RWPE1 (cell line): ENCODE measurements around the gene PML.
"Not testable (repeated sequence)": the region's sequence is repeated elsewhere in the genome, so short reads cannot be mapped to it uniquely, and the experiment has no call there.

Source experiments
- CTCF ChIA-PET: fragments of 350-600 bp; sonication (Branson Sonifier 250); formaldehyde crosslinking; extraction: SDS; loops from one replicate; lab custom pipeline; 2021; lab: Yijun Ruan, JAX
- POLR2A ChIA-PET: fragments of 400-600 bp; formaldehyde crosslinking; extraction: SDS; loops from one replicate; lab custom pipeline; 2020; ENCODE audit warnings: antibody characterized with exemption; ENCODE audit not compliant: low non-redundant PET; lab: Yijun Ruan, JAX
- DNase-seq: peaks from one replicate; pipeline ENCODE4 v3.0.0; 2012; ENCODE audit warnings: low spot score
- H3K27ac ChIP-seq: fragments of 450-650 bp; 2 replicates; pipeline ENCODE4 v1.5.1; 2017
- CTCF ChIP-seq: fragments of 450-650 bp; conservative IDR thresholded peaks from 2 replicates; pipeline ENCODE4 v1.5.1; 2017; ENCODE audit warnings: low read depth, mild to moderate bottlenecking

PML gene

DNA sequence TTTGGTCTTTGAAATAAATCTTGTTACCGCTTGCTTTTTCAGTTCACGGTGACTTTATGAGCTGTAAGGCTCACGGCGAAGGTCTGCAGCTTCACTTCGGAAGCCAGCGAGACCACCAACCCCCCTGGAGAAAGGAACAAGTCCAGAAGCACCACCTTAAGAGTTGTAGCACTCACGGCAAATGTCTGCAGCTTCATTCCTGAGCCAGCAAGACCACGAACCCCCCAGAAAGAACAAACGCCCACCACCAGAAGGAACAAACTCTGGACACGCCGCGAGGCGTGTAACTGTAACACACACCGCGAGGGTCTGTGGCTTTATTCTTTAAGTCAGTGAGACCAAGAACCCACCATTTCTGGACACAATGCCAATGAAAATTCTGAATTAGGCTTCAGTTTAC, 59.0 kb downstream of the PML start:
- H3K27ac ChIP-seq: peak overlapping the region; percentile 68
- TF ChIP-seq CTCF: no peak
- ChIA-PET POLR2A (no interaction called here), CTCF (interaction anchor here (0.5 to 2.6 kb wide), 8 partner anchors 9 to 270 kb away, joined by 3 to 8 read pairs (median 4); no protein-coding TSS in a partner anchor)
- DNase-seq: no peak

- DNase-seq: peak; percentile 87
- ChIA-PET POLR2A (no interaction called here), CTCF (interaction anchor here (0.5 to 2.6 kb wide), 12 partner anchors 10 to 899 kb away, joined by 3 to 8 read pairs (median 4); no protein-coding TSS in a partner anchor)
- peak; percentile 89 for TF ChIP-seq CTCF
- peak overlapping the region; percentile 68 for H3K27ac ChIP-seq
These were observed 59.5 kb downstream of the PML start for GRCh38 chr15:74053941-74054529.

- ChIA-PET POLR2A (no interaction called here), CTCF (interaction anchor here (0.9 kb wide), 1 partner anchor 265 kb away, joined by 4 read pairs; no protein-coding TSS in a partner anchor)
- no peak overlapping the region for H3K27ac ChIP-seq
- no peak for TF ChIP-seq CTCF
- DNase-seq: no peak
These were observed 61.3 kb downstream of the PML start for GRCh38 chr15:74055804-74056203.

- CTCF ChIA-PET: interaction anchor here (0.6 to 0.9 kb wide), 3 partner anchors 160 to 264 kb away, joined by 3 to 4 read pairs (median 4); no protein-coding TSS in a partner anchor
- POLR2A ChIA-PET, DNase-seq, H3K27ac ChIP-seq: not testable (repeated sequence)
These were observed 61.8 kb downstream of the PML start for GRCh38 chr15:74056330-74056729.

- H3K27ac ChIP-seq, DNase-seq, CTCF ChIA-PET, POLR2A ChIA-PET: not testable (repeated sequence)
These were observed 64.7 kb downstream of the PML start for GRCh38 chr15:74059050-74059833.

DNA sequence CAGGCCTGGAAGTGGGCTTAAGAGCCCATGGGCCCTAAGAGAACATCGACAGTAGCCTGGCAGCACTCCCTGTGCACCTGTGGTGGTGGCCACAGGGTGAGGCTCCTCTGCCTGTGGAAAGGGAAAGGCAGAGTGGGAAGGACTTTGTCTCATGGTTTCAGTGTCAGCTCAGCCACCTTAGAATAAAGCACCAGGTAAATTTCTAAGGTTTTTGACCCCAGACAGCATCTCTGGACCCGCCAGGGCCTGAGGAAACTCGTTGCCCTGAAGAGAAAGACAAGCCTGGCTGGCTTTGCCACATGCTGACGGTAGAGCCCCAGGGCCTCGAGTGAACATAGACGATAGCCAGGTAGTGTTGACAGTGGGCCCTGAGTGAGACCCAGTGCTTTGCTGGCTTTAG, 65.7 kb downstream of the PML start:
- no peak for DNase-seq

DNA sequence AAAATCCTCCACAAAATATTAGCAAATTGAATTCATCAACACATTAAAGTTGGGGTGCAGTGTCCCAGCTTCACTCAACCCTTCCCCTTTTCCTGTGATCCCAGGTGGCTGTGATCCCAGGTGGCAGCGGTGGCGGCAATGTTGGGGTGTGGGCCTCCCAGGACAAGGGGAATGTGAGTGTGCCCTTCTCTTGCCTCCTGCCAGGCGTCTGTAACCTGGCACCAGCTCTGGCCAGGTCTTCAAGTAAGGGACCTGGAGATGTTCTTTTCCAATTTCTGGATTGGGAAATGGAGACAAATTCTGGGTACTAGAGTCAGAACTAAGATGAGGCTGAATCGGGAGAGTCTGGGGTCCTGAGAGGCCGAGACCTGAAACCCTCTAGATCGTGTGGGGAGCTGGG, 67.7 kb downstream of the PML start:
- TF ChIP-seq CTCF: no peak
- CTCF ChIA-PET: no interaction called here
- DNase-seq: no peak
- POLR2A ChIA-PET: no interaction called here
- no peak overlapping the region for H3K27ac ChIP-seq

More for the DNA sequence above, 65.7 kb downstream of the PML start:
- no peak for TF ChIP-seq CTCF
- ChIA-PET POLR2A (no interaction called here), CTCF (interaction anchor here (0.6 kb wide), 1 partner anchor 260 kb away, joined by 7 read pairs; no protein-coding TSS in a partner anchor)
- no peak overlapping the region for H3K27ac ChIP-seq
